BLaER1 (cell line): Measurements from ENCODE around the gene EXOC2.

Experiments used
- H3K27ac ChIP-seq: shearing (Covaris generic); formaldehyde crosslinking; 2 replicates; pipeline ENCODE4 v1.8.1; 2022
- H3K27me3 ChIP-seq: shearing (Covaris generic); formaldehyde crosslinking; 2 replicates; pipeline ENCODE4 v1.8.1; 2022
- H3K36me3 ChIP-seq: shearing (Covaris generic); formaldehyde crosslinking; 2 replicates; pipeline ENCODE4 v1.8.1; 2022
- H3K4me1 ChIP-seq: shearing (Covaris generic); formaldehyde crosslinking; 2 replicates; pipeline ENCODE4 v1.8.1; 2022
- H3K4me2 ChIP-seq: shearing (Covaris generic); formaldehyde crosslinking; 2 replicates; pipeline ENCODE4 v1.8.1; 2022
- H3K4me3 ChIP-seq: shearing (Covaris generic); formaldehyde crosslinking; 2 replicates; pipeline ENCODE4 v1.8.1; 2022
- H3K9ac ChIP-seq: shearing (Covaris generic); formaldehyde crosslinking; 2 replicates; pipeline ENCODE4 v1.8.1; 2022
- H3K9me3 ChIP-seq: shearing (Covaris generic); formaldehyde crosslinking; 2 replicates; pipeline ENCODE4 v1.8.1; 2022
- H4K20me1 ChIP-seq: shearing (Covaris generic); formaldehyde crosslinking; 2 replicates; pipeline ENCODE4 v1.8.1; 2022
- Cebpa-rat ChIP-seq: shearing (Covaris generic); IDR thresholded peaks from 2 replicates; pipeline ENCODE4 v1.8.1; 2022

Gene EXOC2

GRCh38 chr6:642805-643204, 50.1 kb downstream of the EXOC2 start:
- no peaks in the 10 kb centered on the region for H3K4me1 ChIP-seq
- H4K20me1 ChIP-seq, result no peaks in the 10 kb centered on the region
- H3K27me3 ChIP-seq, result no peaks in the 10 kb centered on the region
- H3K9me3 ChIP-seq, result peaks cover 11% of the 10 kb centered on the region; the same call in 1 of the 2 replicates
- H3K4me2 ChIP-seq, result no peak overlapping the region
- H3K4me3 ChIP-seq, result no peak overlapping the region
- no peaks in the 10 kb centered on the region for H3K36me3 ChIP-seq
- H3K9ac ChIP-seq, result no peak overlapping the region
- no peak overlapping the region for H3K27ac ChIP-seq
- no peak for TF ChIP-seq Cebpa-rat

GRCh38 chr6:641225-641985, 51.5 kb downstream of the EXOC2 start:
- 0 out of 2 replicates have a peak, but pooled peaks cover 9% of the 10 kb centered on the region for H4K20me1 ChIP-seq

GRCh38 chr6:636488-636887, 56.5 kb downstream of the EXOC2 start:
- Histone ChIP-seq H3K36me3 (peaks cover 21% of the 10 kb centered on the region), H3K27ac (no peak overlapping the region), H3K9me3 (peaks cover 6% of the 10 kb centered on the region; the same call in 1 of the 2 replicates), H3K4me2 (no peak overlapping the region), H3K27me3 (no peaks in the 10 kb centered on the region), H3K4me3 (no peak overlapping the region), H3K9ac (no peak overlapping the region), H4K20me1 (0 out of 2 replicates have a peak, but pooled peaks cover 9% of the 10 kb centered on the region), H3K4me1 (no peaks in the 10 kb centered on the region)
- TF ChIP-seq Cebpa-rat, result no peak

More at GRCh38 chr6:641225-641985, 51.5 kb downstream of the EXOC2 start:
- Histone ChIP-seq H3K4me3 (no peak overlapping the region), H3K36me3 (peaks cover 13% of the 10 kb centered on the region), H3K9me3 (peaks cover 11% of the 10 kb centered on the region; the same call in 1 of the 2 replicates), H3K9ac (no peak overlapping the region), H3K4me2 (no peak overlapping the region), H3K4me1 (no peaks in the 10 kb centered on the region), H3K27ac (no peak overlapping the region), H3K27me3 (no peaks in the 10 kb centered on the region)
- no peak for TF ChIP-seq Cebpa-rat

- no peak for TF ChIP-seq Cebpa-rat
- Histone ChIP-seq H3K4me2 (no peak overlapping the region), H3K9me3 (no peaks in the 10 kb centered on the region), H3K4me3 (no peak overlapping the region), H3K36me3 (peaks cover 30% of the 10 kb centered on the region), H4K20me1 (0 out of 2 replicates have a peak, but pooled peaks cover 9% of the 10 kb centered on the region), H3K4me1 (no peaks in the 10 kb centered on the region), H3K27ac (no peak overlapping the region), H3K9ac (no peak overlapping the region), H3K27me3 (no peaks in the 10 kb centered on the region)
These were observed 57.7 kb downstream of the EXOC2 start for GRCh38 chr6:635233-635632.

- Histone ChIP-seq H3K36me3 (peaks cover 34% of the 10 kb centered on the region), H3K9me3 (no peaks in the 10 kb centered on the region), H3K27ac (no peak overlapping the region), H3K9ac (no peak overlapping the region), H3K27me3 (no peaks in the 10 kb centered on the region), H3K4me1 (no peaks in the 10 kb centered on the region), H3K4me2 (no peak overlapping the region), H3K4me3 (no peak overlapping the region), H4K20me1 (0 out of 2 replicates have a peak, but pooled peaks cover 9% of the 10 kb centered on the region)
- no peak for TF ChIP-seq Cebpa-rat
These were observed 59.3 kb downstream of the EXOC2 start for GRCh38 chr6:633611-634010.

- Histone ChIP-seq H3K27ac (no peak overlapping the region), H3K4me2 (no peak overlapping the region)
- no peak for TF ChIP-seq Cebpa-rat
These were observed 64.2 kb downstream of the EXOC2 start for GRCh38 chr6:628766-629165.

GRCh38 chr6:626236-626635, 66.7 kb downstream of the EXOC2 start:
- no peaks in the 10 kb centered on the region for H3K9me3 ChIP-seq
- no peak overlapping the region for H3K4me2 ChIP-seq
- no peak overlapping the region for H3K4me3 ChIP-seq
- TF ChIP-seq Cebpa-rat, result no peak
- H4K20me1 ChIP-seq, result no peaks in the 10 kb centered on the region
- peaks cover 31% of the 10 kb centered on the region; the same call in 1 of the 2 replicates for H3K36me3 ChIP-seq
- no peaks in the 10 kb centered on the region for H3K27me3 ChIP-seq
- H3K4me1 ChIP-seq, result no peaks in the 10 kb centered on the region
- no peak overlapping the region for H3K27ac ChIP-seq
- H3K9ac ChIP-seq, result no peak overlapping the region

More at GRCh38 chr6:628766-629165, 64.2 kb downstream of the EXOC2 start:
- no peaks in the 10 kb centered on the region for H3K9me3 ChIP-seq
- no peak overlapping the region for H3K9ac ChIP-seq
- no peaks in the 10 kb centered on the region for H4K20me1 ChIP-seq
- H3K27me3 ChIP-seq, result no peaks in the 10 kb centered on the region
- H3K36me3 ChIP-seq, result peaks cover 16% of the 10 kb centered on the region; the same call in 1 of the 2 replicates
- H3K4me1 ChIP-seq, result no peaks in the 10 kb centered on the region
- no peak overlapping the region for H3K4me3 ChIP-seq

GRCh38 chr6:624979-625378, 68.0 kb downstream of the EXOC2 start:
- Histone ChIP-seq H3K4me1 (no peaks in the 10 kb centered on the region), H3K4me3 (no peak overlapping the region), H3K9ac (no peak overlapping the region), H4K20me1 (no peaks in the 10 kb centered on the region), H3K27me3 (no peaks in the 10 kb centered on the region), H3K4me2 (no peak overlapping the region), H3K9me3 (no peaks in the 10 kb centered on the region), H3K27ac (no peak overlapping the region), H3K36me3 (peaks cover 29% of the 10 kb centered on the region; the same call in 1 of the 2 replicates)
- no peak for TF ChIP-seq Cebpa-rat

- H3K4me2 ChIP-seq, result no peak overlapping the region
- H3K4me3 ChIP-seq, result no peak overlapping the region
- peaks cover 27% of the 10 kb centered on the region for H3K36me3 ChIP-seq
- H3K9me3 ChIP-seq, result no peaks in the 10 kb centered on the region
- H3K9ac ChIP-seq, result no peak overlapping the region
- TF ChIP-seq Cebpa-rat, result no peak
- no peak overlapping the region for H3K27ac ChIP-seq
- H3K27me3 ChIP-seq, result no peaks in the 10 kb centered on the region
- H3K4me1 ChIP-seq, result no peaks in the 10 kb centered on the region
- H4K20me1 ChIP-seq, result no peaks in the 10 kb centered on the region
These were observed 70.5 kb downstream of the EXOC2 start for GRCh38 chr6:622462-622861.

- no peaks in the 10 kb centered on the region; the same call in 1 of the 2 replicates for H3K27me3 ChIP-seq
- H3K9me3 ChIP-seq, result no peaks in the 10 kb centered on the region
- no peak overlapping the region for H3K4me3 ChIP-seq
- peaks cover 31% of the 10 kb centered on the region for H3K36me3 ChIP-seq
- no peak overlapping the region for H3K9ac ChIP-seq
- no peaks in the 10 kb centered on the region for H4K20me1 ChIP-seq
- H3K27ac ChIP-seq, result no peak overlapping the region
- TF ChIP-seq Cebpa-rat, result no peak
- no peaks in the 10 kb centered on the region for H3K4me1 ChIP-seq
- no peak overlapping the region for H3K4me2 ChIP-seq
These were observed 71.0 kb downstream of the EXOC2 start for GRCh38 chr6:621931-622330.
